A549 (cell line): ENCODE results near the gene BEAN1. TPM values are rescaled to one million over a fixed set of nuclear protein-coding genes. Genes with fewer than 3 reads are reported as not detected.
"Not testable (repeated sequence)": the region's sequence is repeated elsewhere in the genome, so short reads cannot be mapped to it uniquely, and the experiment has no call there.

Experiments used
- ATAC-seq, 2 experiments: fragments of 200-7000 bp in 1 of 2; fragments of >200 bp in 1 of 2; cut with Nextera tagmentation in 1 of 2; cut with Tn5 transposase in 1 of 2; 3 replicates each; pipeline versions ENCODE4 v1.8.0 to v1.9.1; 2018 to 2020; ENCODE audit warnings: mild to moderate bottlenecking in 1 of 2, moderate library complexity in 1 of 2
- CTCF ChIA-PET: fragments of 300-600 bp; sonication (Branson Sonifier 250); formaldehyde crosslinking; extraction: SDS; loops from one replicate; lab custom pipeline; 2021; ENCODE audit warnings: antibody characterized with exemption, inconsistent platforms; lab: Yijun Ruan, JAX
- POLR2A ChIA-PET: fragments of 350-600 bp; formaldehyde crosslinking; extraction: SDS; loops from one replicate; lab custom pipeline; 2021; ENCODE audit warnings: antibody characterized with exemption, inconsistent platforms; lab: Yijun Ruan, JAX
- DNase-seq, 2 experiments: peaks; one replicate each; pipeline versions ENCODE4 v3.0.0 to v3.0.0-alpha.2; 2011 to 2016; ENCODE audit warnings: low read depth in 1 of 2, low spot score in 1 of 2
- FAIRE-seq: peaks from 2 replicates; lab custom pipeline; 2011; peaks lifted over from hg19 to GRCh38; lab: Jason Lieb, UNC
- H3K27ac ChIP-seq, 2 experiments: fragments of >200 bp; sonication (Bioruptor Twin); formaldehyde crosslinking; 3 replicates each; pipeline ENCODE4 v1.5.1; 2016 to 2017
- H3K4me1 ChIP-seq: fragments of >200 bp; sonication (Bioruptor Twin); formaldehyde crosslinking; 3 replicates; pipeline ENCODE4 v1.6.1; 2016
- H3K4me2 ChIP-seq: fragments of >200 bp; sonication (Bioruptor Twin); formaldehyde crosslinking; 3 replicates; pipeline ENCODE4 v1.6.1; 2016
- H3K4me3 ChIP-seq: fragments of >200 bp; sonication (Bioruptor Twin); formaldehyde crosslinking; 3 replicates; pipeline ENCODE4 v1.5.1; 2016
- H3K9me3 ChIP-seq: fragments of >200 bp; sonication (Bioruptor Twin); formaldehyde crosslinking; 3 replicates; pipeline ENCODE4 v1.6.1; 2016
- ATOH8 ChIP-seq: fragments of 250-450 bp; sonication (Bioruptor Pico); IDR thresholded peaks from 2 replicates; pipeline ENCODE4 v1.5.0; 2020; ENCODE audit warnings: low read depth, mild to moderate bottlenecking, moderate library complexity
- BHLHE40 ChIP-seq: IDR thresholded peaks from 2 replicates; pipeline ENCODE4 v1.6.1; 2012; ENCODE audit warnings: low read depth, low read length, inconsistent platforms
- CBX2 ChIP-seq: fragments of 200-600 bp; sonication (generic); IDR thresholded peaks from 2 replicates; pipeline ENCODE4 v1.6.1; 2016; ENCODE audit warnings: low read depth, mild to moderate bottlenecking, borderline replicate concordance
- CHD2 ChIP-seq: fragments of 150-350 bp; IDR thresholded peaks from 2 replicates; pipeline ENCODE4 v1.6.1; 2014; ENCODE audit warnings: low read length; ENCODE audit not compliant: partially characterized antibody
- CHD4 ChIP-seq: fragments of 200-600 bp; sonication (generic); IDR thresholded peaks from 2 replicates; pipeline ENCODE4 v1.6.1; 2016; ENCODE audit warnings: antibody characterized with exemption, mild to moderate bottlenecking, borderline replicate concordance
- E2F6 ChIP-seq: IDR thresholded peaks from 2 replicates; pipeline ENCODE4 v1.6.1; 2012; ENCODE audit warnings: low read depth, borderline replicate concordance
- EHMT2 ChIP-seq: fragments of 200-600 bp; sonication (generic); IDR thresholded peaks from 2 replicates; pipeline ENCODE4 v1.6.1; 2016; ENCODE audit warnings: antibody characterized with exemption, low read depth, mild to moderate bottlenecking, moderate library complexity
- ELK1 ChIP-seq: fragments of 150-350 bp; IDR thresholded peaks from 2 replicates; pipeline ENCODE4 v1.6.1; 2014; ENCODE audit warnings: low read depth, mild to moderate bottlenecking, low read length
- ESRRA ChIP-seq: fragments of 150-350 bp; IDR thresholded peaks from 2 replicates; pipeline ENCODE4 v1.6.1; 2014; ENCODE audit warnings: mild to moderate bottlenecking, low read length, borderline replicate concordance
- HES2 ChIP-seq: fragments of >200 bp; sonication (Bioruptor Twin); formaldehyde crosslinking; IDR thresholded peaks from 2 replicates; pipeline ENCODE4 v1.6.1; 2016
- HOXA7 ChIP-seq: fragments of 250-450 bp; sonication (Bioruptor Pico); IDR thresholded peaks from 2 replicates; pipeline ENCODE4 v1.5.0; 2020; ENCODE audit warnings: mild to moderate bottlenecking, moderate library complexity
- HOXB13 ChIP-seq: fragments of 250-450 bp; sonication (Bioruptor Pico); IDR thresholded peaks from 2 replicates; pipeline ENCODE4 v1.5.0; 2020; ENCODE audit warnings: low read depth, mild to moderate bottlenecking, moderate library complexity
- MAFK ChIP-seq: fragments of 450-650 bp; IDR thresholded peaks from 2 replicates; pipeline ENCODE4 v1.6.1; 2014; ENCODE audit not compliant: partially characterized antibody
- MAZ ChIP-seq: fragments of 150-350 bp; IDR thresholded peaks from 2 replicates; pipeline ENCODE4 v1.6.1; 2014; ENCODE audit warnings: antibody characterized with exemption, low read depth, low read length, borderline replicate concordance
- MYC ChIP-seq: IDR thresholded peaks from 2 replicates; pipeline ENCODE4 v1.6.1; 2012; ENCODE audit warnings: mild to moderate bottlenecking, inconsistent platforms, low read length, improper control_type of control experiment, borderline replicate concordance
- NFE2L2 ChIP-seq: fragments of 150-350 bp; conservative IDR thresholded peaks from 2 replicates; pipeline ENCODE4 v1.6.1; 2014; ENCODE audit warnings: low read length
- PBX3 ChIP-seq: IDR thresholded peaks from 2 replicates; pipeline ENCODE4 v1.6.1; 2012
- POLR2AphosphoS2 ChIP-seq: conservative IDR thresholded peaks from 2 replicates; pipeline ENCODE4 v1.6.1; 2012; ENCODE audit warnings: low read length, improper control_type of control experiment, inconsistent platforms
- RCOR1 ChIP-seq: fragments of 150-350 bp; IDR thresholded peaks from 2 replicates; pipeline ENCODE4 v1.6.1; 2014; ENCODE audit warnings: antibody characterized with exemption, low read length, low read depth
- REST ChIP-seq: fragments of 200-600 bp; sonication (generic); IDR thresholded peaks from 2 replicates; pipeline ENCODE4 v1.6.1; 2016; ENCODE audit warnings: antibody characterized with exemption, mild to moderate bottlenecking, moderate library complexity
- SMC3 ChIP-seq: fragments of >200 bp; sonication (Bioruptor Twin); formaldehyde crosslinking; IDR thresholded peaks from 3 replicates; pipeline ENCODE4 v1.6.1; 2018; ENCODE audit warnings: inconsistent platforms
- SREBF2 ChIP-seq: fragments of 450-650 bp; IDR thresholded peaks from 2 replicates; pipeline ENCODE4 v1.6.1; 2014; ENCODE audit warnings: mild to moderate bottlenecking, moderate library complexity
- TP53 ChIP-seq: fragments of 250-450 bp; sonication (Bioruptor Pico); IDR thresholded peaks from 2 replicates; pipeline ENCODE4 v1.5.0; 2021; ENCODE audit warnings: mild to moderate bottlenecking, moderate library complexity
- ZFP36 ChIP-seq: fragments of 450-650 bp; IDR thresholded peaks from 2 replicates; pipeline ENCODE4 v1.6.1; 2014; ENCODE audit warnings: borderline replicate concordance; ENCODE audit not compliant: partially characterized antibody
- ZNF302 ChIP-seq: fragments of 250-450 bp; sonication (Bioruptor Pico); IDR thresholded peaks from 2 replicates; pipeline ENCODE4 v1.9.0; 2021; ENCODE audit warnings: inconsistent platforms, mild to moderate bottlenecking, moderate library complexity
- WGBS: methylation state at CpG from one replicate; pipeline ENCODE4 v1.1.6; 2017; ENCODE audit errors: missing lambda C conversion rate; 5-methylcytosine and 5-hydroxymethylcytosine counted together
- polyA plus RNA-seq, 4 experiments: library from polyadenylated mRNA; depleted of rRNA in 3 of 4; stranded (reverse); fragments of >200 nt; fragmentation: RNase III in 1 of 4; extraction: RNeasy Plus Mini Kit Qiagen cat#74134 plus additional on column Dnase treatment in 1 of 4; gene quantifications; 2 replicates in 3 of 4; 3 replicates in 1 of 4; pipeline ENCODE4 v1.2.3, GENCODE V29; 2011 to 2017

Gene BEAN1
- polyA plus RNA-seq, 2 of the 4 experiments (the other 2 are of a cell fraction): 0.98 to 1.7 TPM

GRCh38 chr16:66451548-66451947, 24.5 kb downstream of the BEAN1 start (continued):
- TF ChIP-seq ATOH8 (CRISPR knock-in tag): no peak
- TF ChIP-seq ZNF302: no peak
- TF ChIP-seq ELK1: no peak
- TF ChIP-seq, all 56 proteins: peak for 0

GRCh38 chr16:66453230-66453629, 26.1 kb downstream of the BEAN1 start:
- H3K4me1 ChIP-seq, FAIRE-seq, H3K4me2 ChIP-seq, H3K4me3 ChIP-seq, DNase-seq, H3K27ac ChIP-seq, H3K9me3 ChIP-seq, ATAC-seq, POLR2A ChIA-PET: not testable (repeated sequence)
- CTCF ChIA-PET: interaction anchor here (0.7 to 1.7 kb wide), 5 partner anchors 9 to 257 kb away, joined by 3 to 6 read pairs (median 4); no protein-coding TSS in a partner anchor
- WGBS: 88% methylated on average over 1 of the region's 1 CpG

GRCh38 chr16:66454751-66455150, 27.7 kb downstream of the BEAN1 start:
- Histone ChIP-seq H3K4me2 (no peak overlapping the region), H3K27ac (no peak overlapping the region), H3K9me3 (no peaks in the 10 kb centered on the region), H3K4me1 (0 out of 3 replicates have a peak, but pooled peaks cover 3% of the 10 kb centered on the region), H3K4me3 (no peak overlapping the region)
- 17% methylated on average over 1 of the region's 1 CpG for WGBS
- CTCF ChIA-PET: interaction anchor here (1.0 to 3.5 kb wide), 11 partner anchors 8 to 413 kb away, joined by 3 to 17 read pairs (median 4); no protein-coding TSS in a partner anchor
- DNase-seq (no peak), ATAC-seq (no peak), FAIRE-seq (no peak)
- POLR2A ChIA-PET: no interaction called here
- TF ChIP-seq CHD4 (no peak), ZFP36 (no peak), HOXA7 (CRISPR knock-in tag) (no peak), NFE2L2 (no peak), CHD2 (no peak), MAFK (no peak)

- DNase-seq (no peak), FAIRE-seq (no peak), ATAC-seq (no peak)
- Histone ChIP-seq H3K4me2 (no peak overlapping the region), H3K4me1 (0 out of 3 replicates have a peak, but pooled peaks cover 3% of the 10 kb centered on the region), H3K9me3 (no peaks in the 10 kb centered on the region), H3K27ac (no peak overlapping the region), H3K4me3 (no peak overlapping the region)
- ChIA-PET CTCF (interaction anchor here (0.7 to 3.5 kb wide), 11 partner anchors 8 to 50 kb away, joined by 3 to 17 read pairs (median 4); no protein-coding TSS in a partner anchor), POLR2A (no interaction called here)
- WGBS: 33% methylated on average over 1 of the region's 1 CpG
- TF ChIP-seq TP53 (CRISPR knock-in tag) (no peak), MAZ (no peak), BHLHE40 (no peak), REST (no peak), ZNF302 (no peak), CBX2 (no peak), ESRRA (no peak), POLR2AphosphoS2 (no peak), HOXB13 (CRISPR knock-in tag) (no peak), MYC (no peak), EHMT2 (no peak), HES2 (no peak), RCOR1 (no peak), E2F6 (no peak), PBX3 (no peak), SREBF2 (no peak), SMC3 (no peak)
These were observed 28.9 kb downstream of the BEAN1 start for GRCh38 chr16:66455970-66456369.
